ENCODE measurements around the gene UBE2J2.
"Not testable (repeated sequence)": the region's sequence is repeated elsewhere in the genome, so short reads cannot be mapped to it uniquely, and the experiment has no call there.

Gene UBE2J2

GRCh38 chr1:1254667-1254998, 19.0 kb downstream of the UBE2J2 start:
- ChIA-PET CTCF (interaction anchor here (1.0 kb wide), 1 partner anchor 132 kb away, joined by 4 read pairs; no protein-coding TSS in a partner anchor), POLR2A (no interaction called here)
- DNase-seq (ENCODE audit: extremely low spot score), result no peak
- no peak for TF ChIP-seq CTCF (IDR thresholded peaks at IDR 0.05; ENCODE audit: control extremely low read depth, extremely low read depth, low read depth, missing control alignments)

GRCh38 chr1:1253972-1254666, 19.5 kb downstream of the UBE2J2 start:
- no peak for TF ChIP-seq CTCF (IDR thresholded peaks at IDR 0.05; ENCODE audit: control extremely low read depth, extremely low read depth, low read depth, missing control alignments)
- CTCF ChIA-PET, result interaction anchor here (1.0 kb wide), 1 partner anchor 131 kb away, joined by 4 read pairs; no protein-coding TSS in a partner anchor
- no peak for DNase-seq (ENCODE audit: extremely low spot score)
- POLR2A ChIA-PET, result no interaction called here

- CTCF ChIA-PET, result no interaction called here
- POLR2A ChIA-PET, result no interaction called here
- DNase-seq (ENCODE audit: extremely low spot score), result no peak
- TF ChIP-seq CTCF (IDR thresholded peaks at IDR 0.05; ENCODE audit: control extremely low read depth, extremely low read depth, low read depth, missing control alignments), result no peak
Observed at GRCh38 chr1:1253314-1253713, 20.3 kb downstream of the UBE2J2 start.

- peak; percentile 83 for DNase-seq (ENCODE audit: extremely low spot score)
- TF ChIP-seq CTCF (IDR thresholded peaks at IDR 0.05; ENCODE audit: control extremely low read depth, extremely low read depth, low read depth, missing control alignments), result no peak
- ChIA-PET CTCF (interaction anchor here (0.9 to 3.7 kb wide), 27 partner anchors 9 to 270 kb away, joined by 3 to 54 read pairs (median 4); partner anchors contain the start of gene PERM1), POLR2A (interaction anchor here (0.5 to 0.6 kb wide), 2 partner anchors 43 to 73 kb away, joined by 3 read pairs; no protein-coding TSS in a partner anchor)
Observed at GRCh38 chr1:1250786-1251284, 22.8 kb downstream of the UBE2J2 start.

- DNase-seq (ENCODE audit: extremely low spot score); CTCF ChIA-PET; POLR2A ChIA-PET: not testable (repeated sequence)
Observed at GRCh38 chr1:1248009-1248913, 25.4 kb downstream of the UBE2J2 start.

GRCh38 chr1:1247341-1247913, 26.2 kb downstream of the UBE2J2 start:
- POLR2A ChIA-PET, result no interaction called here

More at GRCh38 chr1:1247341-1247913, 26.2 kb downstream of the UBE2J2 start:
- DNase-seq (ENCODE audit: extremely low spot score), result no peak
- TF ChIP-seq CTCF (IDR thresholded peaks at IDR 0.05; ENCODE audit: control extremely low read depth, extremely low read depth, low read depth, missing control alignments), result no peak
- CTCF ChIA-PET, result interaction anchor here (0.9 kb wide), 1 partner anchor 44 kb away, joined by 3 read pairs; no protein-coding TSS in a partner anchor

Data from GM10248 (cell line).